Measurements from ENCODE around the gene SLC37A4. TPM values are rescaled to one million over a fixed set of nuclear protein-coding genes. Genes with fewer than 3 reads are reported as not detected.
A peak's percentile ranks its signal among the peaks of the same experiment; 100 is the strongest.

The SLC37A4 gene
- total and polyA plus RNA-seq, 7 donors: 10.6 to 34.3 (median 23.9) TPM

DNA sequence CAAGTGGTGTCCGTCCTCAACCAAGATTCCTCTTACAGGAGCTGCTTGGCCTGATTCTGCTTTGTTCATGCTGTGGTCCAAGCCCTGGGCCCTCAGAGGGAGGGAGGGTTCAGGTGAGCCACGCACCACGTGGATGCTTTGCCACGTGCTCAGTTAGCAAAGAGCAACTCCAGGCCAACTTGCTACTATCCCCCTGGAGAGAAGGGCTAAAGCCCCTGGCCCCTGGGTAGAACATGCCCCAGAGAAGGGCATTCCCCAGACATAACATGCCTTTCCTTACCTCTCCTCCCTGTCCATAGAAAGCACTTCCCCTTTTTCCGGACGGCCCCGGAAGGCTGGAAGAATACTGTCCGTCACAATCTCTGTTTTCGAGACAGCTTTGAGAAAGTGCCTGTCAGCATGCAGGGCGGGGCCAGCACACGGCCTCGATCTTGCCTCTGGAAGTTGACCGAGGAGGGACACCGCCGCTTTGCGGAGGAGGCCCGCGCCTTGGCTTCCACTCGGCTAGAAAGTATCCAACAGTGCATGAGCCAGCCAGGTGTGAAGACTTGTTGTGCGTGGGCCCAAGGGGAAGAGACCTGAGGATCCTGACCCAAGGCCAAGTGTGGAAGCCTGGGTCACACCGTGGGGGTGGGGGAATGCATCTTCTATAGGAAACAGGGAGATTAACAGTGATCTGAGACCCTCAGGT lies 50.3 kb downstream of the SLC37A4 start:
- Histone ChIP-seq H3K4me3 (peak overlapping the region; percentile 18), H3K27me3 (ENCODE audit: insufficient read depth in 3 of 3, low read length in 2 of 3) (no peaks in the 10 kb centered on the region), H3K27ac (no peak overlapping the region), H3K4me1 (no peaks in the 10 kb centered on the region), H3K36me3 (ENCODE audit: insufficient read depth in 1 of 2, low read depth in 1 of 2) (no peaks in the 10 kb centered on the region), H3K9me3 (no peaks in the 10 kb centered on the region)
- TF ChIP-seq, protein P1, sequence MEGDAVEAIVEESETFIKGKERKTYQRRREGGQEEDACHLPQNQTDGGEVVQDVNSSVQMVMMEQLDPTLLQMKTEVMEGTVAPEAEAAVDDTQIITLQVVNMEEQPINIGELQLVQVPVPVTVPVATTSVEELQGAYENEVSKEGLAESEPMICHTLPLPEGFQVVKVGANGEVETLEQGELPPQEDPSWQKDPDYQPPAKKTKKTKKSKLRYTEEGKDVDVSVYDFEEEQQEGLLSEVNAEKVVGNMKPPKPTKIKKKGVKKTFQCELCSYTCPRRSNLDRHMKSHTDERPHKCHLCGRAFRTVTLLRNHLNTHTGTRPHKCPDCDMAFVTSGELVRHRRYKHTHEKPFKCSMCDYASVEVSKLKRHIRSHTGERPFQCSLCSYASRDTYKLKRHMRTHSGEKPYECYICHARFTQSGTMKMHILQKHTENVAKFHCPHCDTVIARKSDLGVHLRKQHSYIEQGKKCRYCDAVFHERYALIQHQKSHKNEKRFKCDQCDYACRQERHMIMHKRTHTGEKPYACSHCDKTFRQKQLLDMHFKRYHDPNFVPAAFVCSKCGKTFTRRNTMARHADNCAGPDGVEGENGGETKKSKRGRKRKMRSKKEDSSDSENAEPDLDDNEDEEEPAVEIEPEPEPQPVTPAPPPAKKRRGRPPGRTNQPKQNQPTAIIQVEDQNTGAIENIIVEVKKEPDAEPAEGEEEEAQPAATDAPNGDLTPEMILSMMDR (IDR thresholded peaks at IDR 0.05): no peak
- peak; percentile 49 to 72 for DNase-seq
- ATAC-seq: no peak
- WGBS, 3 donors: 35 to 41% (median 39%) methylated on average over 21 of the region's 21 CpGs
- intact Hi-C loops (cut with DNase I): no loop called here

DNA sequence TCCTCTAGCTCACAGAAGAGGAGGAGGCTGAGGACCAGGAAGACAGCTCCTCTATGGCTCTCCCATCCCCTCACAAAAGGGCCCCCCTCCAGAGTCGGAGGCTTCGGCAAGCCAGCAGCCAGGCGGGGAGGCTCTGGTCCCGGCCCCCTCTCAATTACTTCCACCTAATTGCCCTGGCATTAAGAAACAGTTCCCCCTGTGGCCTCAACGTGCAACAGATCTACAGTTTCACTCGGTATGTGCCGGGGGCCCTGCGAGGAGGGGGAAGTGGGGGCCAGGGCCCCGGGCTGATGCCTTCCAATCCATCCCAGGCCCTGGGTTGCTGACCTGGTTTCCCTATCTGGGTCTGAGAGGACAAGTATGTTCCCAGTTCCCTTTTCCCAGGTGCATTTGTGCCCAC lies 51.2 kb downstream of the SLC37A4 start:
- Histone ChIP-seq H3K27me3 (ENCODE audit: insufficient read depth in 3 of 3, low read length in 2 of 3) (no peaks in the 10 kb centered on the region), H3K4me1 (no peaks in the 10 kb centered on the region), H3K36me3 (ENCODE audit: insufficient read depth in 1 of 2, low read depth in 1 of 2) (no peaks in the 10 kb centered on the region), H3K9me3 (no peaks in the 10 kb centered on the region), H3K27ac (no peak overlapping the region), H3K4me3 (no peak overlapping the region)
- WGBS, 3 donors: 47 to 56% (median 56%) methylated on average over 9 of the region's 9 CpGs
- TF ChIP-seq, protein P1 (IDR thresholded peaks at IDR 0.05): no peak
- intact Hi-C loops (cut with DNase I): no loop called here
- DNase-seq: no peak
- ATAC-seq: no peak

DNA sequence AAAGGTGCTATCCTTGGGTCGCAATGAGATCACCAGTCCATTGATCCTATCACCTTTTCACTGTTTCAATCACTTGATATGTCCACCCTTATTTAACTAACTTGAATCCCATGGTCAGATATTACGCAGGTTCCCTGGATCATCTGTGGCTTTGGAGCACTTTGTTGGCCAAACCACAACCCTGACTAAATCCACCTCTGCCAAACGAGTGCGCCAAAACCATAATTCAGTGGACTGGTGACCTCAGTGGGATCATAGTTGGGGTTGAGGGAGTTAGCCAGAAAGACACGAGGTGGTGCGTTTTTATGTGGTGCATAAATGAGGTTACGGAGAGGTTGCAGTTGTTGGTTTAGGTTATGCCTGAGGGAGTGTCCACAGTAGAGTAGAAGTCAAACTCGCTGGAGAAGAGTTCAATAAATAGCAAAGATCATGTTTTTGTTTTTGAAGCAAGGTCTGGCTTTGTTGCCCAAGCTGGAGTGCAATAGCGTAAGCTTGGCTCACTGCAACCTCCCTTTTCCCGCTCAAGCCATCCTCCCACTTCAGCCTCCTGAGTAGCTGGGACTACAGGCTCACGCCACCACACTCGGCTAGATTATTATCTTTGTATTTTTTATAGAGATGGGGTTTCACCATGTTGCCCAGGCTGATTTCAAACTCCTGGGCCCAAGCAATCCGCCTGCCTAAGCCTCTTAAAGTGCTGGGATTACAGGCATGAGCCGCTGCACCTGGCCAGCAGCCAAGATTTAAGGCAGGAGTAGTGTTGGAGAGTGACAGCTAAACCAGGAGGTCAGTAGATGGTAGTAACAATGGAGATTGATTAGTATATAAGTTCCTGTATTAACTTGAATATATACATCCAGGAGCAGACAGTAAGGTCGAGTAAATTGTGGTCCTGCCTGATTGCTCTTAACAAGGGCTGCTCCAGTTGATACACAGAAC lies 54.6 kb downstream of the SLC37A4 start:
- Histone ChIP-seq H3K4me1 (no peaks in the 10 kb centered on the region), H3K9me3 (no peaks in the 10 kb centered on the region), H3K36me3 (ENCODE audit: insufficient read depth in 1 of 2, low read depth in 1 of 2) (no peaks in the 10 kb centered on the region), H3K27ac (no peak overlapping the region), H3K27me3 (ENCODE audit: insufficient read depth in 3 of 3, low read length in 2 of 3) (peaks cover 0 to 11% (median 4%) of the 10 kb centered on the region in 3 donors), H3K4me3 (no peak overlapping the region)
- TF ChIP-seq, protein P1 (IDR thresholded peaks at IDR 0.05): no peak
- 74 to 79% (median 74%) methylated on average over 15 of the region's 15 CpGs for WGBS, 3 donors
- ATAC-seq (no peak), DNase-seq (no peak)
- intact Hi-C loops (cut with DNase I): no loop called here

Other genes starting within 250 kb of the SLC37A4 start
- gene DDX6, start 239.7 kb downstream of the SLC37A4 start, total RNA-seq: 10 to 100 TPM; 77.6 to 90.9 (median 79.0) TPM
- gene DDX6, start 239.7 kb downstream of the SLC37A4 start, polyA plus RNA-seq: 10 to 100 TPM; 18.8 to 43.0 (median 21.5) TPM
- under 1 TPM in 1 of 4 donors, not detected in 3; 0.17 TPM for gene CXCR5, start 147.0 kb downstream of the SLC37A4 start, total RNA-seq
- under 1 TPM; 0.14 to 0.25 (median 0.21) TPM for gene CXCR5, start 147.0 kb downstream of the SLC37A4 start, polyA plus RNA-seq
- 100 to 1,000 TPM in 1 of 4 donors, 10 to 100 TPM in 3; 52.4 to 124 (median 68.0) TPM for gene BCL9L, start 105.0 kb downstream of the SLC37A4 start, total RNA-seq
- gene BCL9L, start 105.0 kb downstream of the SLC37A4 start, polyA plus RNA-seq: 10 to 100 TPM in 1 of 3 donors, 1 to 10 TPM in 2; 8.1 to 31.2 (median 8.6) TPM
- gene UPK2, start 74.6 kb downstream of the SLC37A4 start, total RNA-seq: not detected
- under 1 TPM in 1 of 3 donors, not detected in 2; 0.23 TPM for gene UPK2, start 74.6 kb downstream of the SLC37A4 start, polyA plus RNA-seq
- not detected for gene FOXR1, start 59.1 kb downstream of the SLC37A4 start, total RNA-seq
- not detected for gene FOXR1, start 59.1 kb downstream of the SLC37A4 start, polyA plus RNA-seq
- 10 to 100 TPM in 3 of 4 donors, 1 to 10 TPM in 1; 5.4 to 18.9 (median 10.9) TPM for gene CENATAC, start 32.7 kb downstream of the SLC37A4 start, total RNA-seq
- gene CENATAC, start 32.7 kb downstream of the SLC37A4 start, polyA plus RNA-seq: 10 to 100 TPM in 2 of 3 donors, 1 to 10 TPM in 1; 9.4 to 23.5 (median 10.1) TPM
- gene RPS25, start 12.5 kb downstream of the SLC37A4 start, total RNA-seq: 1,000 to 10,000 TPM; 1,024 to 1,264 (median 1,219) TPM
- 1,000 to 10,000 TPM; 1,713 to 2,514 (median 2,031) TPM for gene RPS25, start 12.5 kb downstream of the SLC37A4 start, polyA plus RNA-seq
- 10 to 100 TPM; 46.1 to 61.5 (median 56.8) TPM for gene TRAPPC4, start 12.1 kb downstream of the SLC37A4 start, total RNA-seq
- gene TRAPPC4, start 12.1 kb downstream of the SLC37A4 start, polyA plus RNA-seq: 10 to 100 TPM; 39.0 to 99.5 (median 52.8) TPM
- 10 to 100 TPM; 24.1 to 40.1 (median 33.2) TPM for gene HYOU1, start 26.3 kb upstream of the SLC37A4 start, total RNA-seq
- gene HYOU1, start 26.3 kb upstream of the SLC37A4 start, polyA plus RNA-seq: 10 to 100 TPM; 21.2 to 46.2 (median 30.0) TPM
- 10 to 100 TPM; 16.2 to 25.4 (median 19.6) TPM for gene VPS11, start 36.9 kb upstream of the SLC37A4 start, total RNA-seq
- 10 to 100 TPM; 16.4 to 23.2 (median 21.8) TPM for gene VPS11, start 36.9 kb upstream of the SLC37A4 start, polyA plus RNA-seq
- 10 to 100 TPM; 18.1 to 33.3 (median 25.8) TPM for gene HMBS, start 54.0 kb upstream of the SLC37A4 start, total RNA-seq
- gene HMBS, start 54.0 kb upstream of the SLC37A4 start, polyA plus RNA-seq: 10 to 100 TPM; 38.3 to 45.3 (median 40.4) TPM
- gene DPAGT1, start 71.0 kb upstream of the SLC37A4 start, total RNA-seq: 10 to 100 TPM in 3 of 4 donors, 1 to 10 TPM in 1; 9.4 to 12.9 (median 12.3) TPM
- 10 to 100 TPM; 12.1 to 38.7 (median 27.3) TPM for gene DPAGT1, start 71.0 kb upstream of the SLC37A4 start, polyA plus RNA-seq
- 10 to 100 TPM; 10.9 to 16.8 (median 15.0) TPM for gene C2CD2L, start 76.5 kb upstream of the SLC37A4 start, total RNA-seq
- 10 to 100 TPM; 14.5 to 28.7 (median 15.2) TPM for gene C2CD2L, start 76.5 kb upstream of the SLC37A4 start, polyA plus RNA-seq
- 10 to 100 TPM; 10.1 to 16.2 (median 14.3) TPM for gene HINFP, start 90.7 kb upstream of the SLC37A4 start, total RNA-seq
- 10 to 100 TPM in 2 of 3 donors, 1 to 10 TPM in 1; 8.3 to 20.6 (median 10.9) TPM for gene HINFP, start 90.7 kb upstream of the SLC37A4 start, polyA plus RNA-seq
- under 1 TPM in 3 of 4 donors, not detected in 1; 0.12 to 0.38 (median 0.30) TPM for gene ABCG4, start 118.2 kb upstream of the SLC37A4 start, total RNA-seq
- gene ABCG4, start 118.2 kb upstream of the SLC37A4 start, polyA plus RNA-seq: under 1 TPM; 0.03 to 0.22 (median 0.08) TPM
- gene NLRX1, start 137.8 kb upstream of the SLC37A4 start, total RNA-seq: 10 to 100 TPM; 18.1 to 28.7 (median 27.1) TPM
- 10 to 100 TPM in 2 of 3 donors, 1 to 10 TPM in 1; 8.8 to 15.4 (median 10.3) TPM for gene NLRX1, start 137.8 kb upstream of the SLC37A4 start, polyA plus RNA-seq
- not detected for gene NHERF4, start 154.6 kb upstream of the SLC37A4 start, total RNA-seq
- gene NHERF4, start 154.6 kb upstream of the SLC37A4 start, polyA plus RNA-seq: under 1 TPM; 0.06 to 0.17 (median 0.07) TPM
- 1 to 10 TPM; 3.6 to 7.6 (median 7.2) TPM for gene CBL, start 175.5 kb upstream of the SLC37A4 start, total RNA-seq
- gene CBL, start 175.5 kb upstream of the SLC37A4 start, polyA plus RNA-seq: 1 to 10 TPM in 2 of 3 donors, under 1 TPM in 1; 0.94 to 3.4 (median 2.2) TPM